SK-N-SH treated with all-trans-retinoic acid at 6 μM for 48 hours (cell line): Measurements from ENCODE around the gene KIRREL3.

Experiments
- ATAC-seq: fragments of 200-7000 bp; cut with Tn5 transposase; 3 replicates; pipeline ENCODE4 v1.9.1; 2020; ENCODE audit warnings: mild to moderate bottlenecking, moderate library complexity
- ARNTL ChIP-seq: fragments of 450-650 bp; formaldehyde crosslinking; IDR thresholded peaks from 2 replicates; pipeline ENCODE4 v1.5.0; 2020; ENCODE audit warnings: low read depth, mild to moderate bottlenecking, moderate library complexity, borderline replicate concordance
- BACH2 ChIP-seq: fragments of 250-450 bp; sonication (Bioruptor Pico); IDR thresholded peaks from 2 replicates; pipeline ENCODE4 v1.9.0; 2021; ENCODE audit warnings: mild to moderate bottlenecking, borderline replicate concordance
- CREB5 ChIP-seq: fragments of 250-450 bp; sonication (Bioruptor Pico); IDR thresholded peaks from 2 replicates; pipeline ENCODE4 v1.5.1; 2020; ENCODE audit warnings: low read depth, mild to moderate bottlenecking, moderate library complexity
- ESRRG ChIP-seq: fragments of 250-450 bp; sonication (Bioruptor Pico); IDR thresholded peaks from 2 replicates; pipeline ENCODE4 v1.6.1; 2021; ENCODE audit warnings: mild to moderate bottlenecking
- GLIS3 ChIP-seq: fragments of 250-450 bp; sonication (Bioruptor Pico); IDR thresholded peaks from 2 replicates; pipeline ENCODE4 v1.5.0; 2020; ENCODE audit warnings: mild to moderate bottlenecking, moderate library complexity
- OSR1 ChIP-seq: fragments of 250-450 bp; sonication (Bioruptor Pico); IDR thresholded peaks from 2 replicates; pipeline ENCODE4 v1.8.0; 2022; ENCODE audit warnings: moderate library complexity, mild to moderate bottlenecking, inconsistent platforms
- PATZ1 ChIP-seq: fragments of 250-450 bp; sonication (Bioruptor Pico); IDR thresholded peaks from 2 replicates; pipeline ENCODE4 v1.8.0; 2020; ENCODE audit warnings: mild to moderate bottlenecking, moderate library complexity, borderline replicate concordance
- RARB ChIP-seq: fragments of 250-450 bp; sonication (Bioruptor Pico); IDR thresholded peaks from 2 replicates; pipeline ENCODE4 v1.8.0; 2021; ENCODE audit warnings: mild to moderate bottlenecking, moderate library complexity
- TCF4 ChIP-seq: fragments of 250-450 bp; sonication (Bioruptor Pico); IDR thresholded peaks from 2 replicates; pipeline ENCODE4 v1.8.0; 2021; ENCODE audit warnings: mild to moderate bottlenecking, moderate library complexity, borderline replicate concordance
- TOX ChIP-seq: fragments of 250-450 bp; sonication (Bioruptor Pico); IDR thresholded peaks from 2 replicates; pipeline ENCODE4 v1.8.0; 2021; ENCODE audit warnings: mild to moderate bottlenecking, moderate library complexity, borderline replicate concordance
- ZC3H10 ChIP-seq: fragments of 250-450 bp; sonication (Bioruptor Pico); IDR thresholded peaks from 2 replicates; pipeline ENCODE4 v1.5.1; 2021; ENCODE audit warnings: mild to moderate bottlenecking, moderate library complexity
- ZFP3 ChIP-seq: fragments of 250-450 bp; sonication (Bioruptor Pico); IDR thresholded peaks from 2 replicates; pipeline ENCODE4 v1.5.0; 2020; ENCODE audit warnings: mild to moderate bottlenecking, moderate library complexity
- ZFP30 ChIP-seq: fragments of 450-650 bp; formaldehyde crosslinking; IDR thresholded peaks from 2 replicates; pipeline ENCODE4 v1.5.0; 2022; ENCODE audit warnings: mild to moderate bottlenecking, moderate library complexity
- ZNF565 ChIP-seq: fragments of 450-650 bp; formaldehyde crosslinking; conservative IDR thresholded peaks from 2 replicates; pipeline ENCODE4 v1.5.0; 2020; ENCODE audit warnings: low read depth, mild to moderate bottlenecking, moderate library complexity
- ZNF70 ChIP-seq: fragments of 450-650 bp; formaldehyde crosslinking; IDR thresholded peaks from 2 replicates; pipeline ENCODE4 v1.5.0; 2020; ENCODE audit warnings: mild to moderate bottlenecking, moderate library complexity
- TF ChIP-seq, protein P1 (sequence below): fragments of 250-450 bp; sonication (Bioruptor Pico); IDR thresholded peaks from 2 replicates; pipeline ENCODE4 v1.5.1; 2021; ENCODE audit warnings: mild to moderate bottlenecking, moderate library complexity
- TF ChIP-seq, protein P2 (sequence below): fragments of 250-450 bp; sonication (Bioruptor Pico); IDR thresholded peaks from 2 replicates; pipeline ENCODE4 v1.5.0; 2020; ENCODE audit warnings: mild to moderate bottlenecking, moderate library complexity
- TF ChIP-seq, protein P3 (sequence below): fragments of 250-450 bp; sonication (Bioruptor Pico); IDR thresholded peaks from 2 replicates; pipeline ENCODE4 v1.8.0; 2021; ENCODE audit warnings: low read depth, mild to moderate bottlenecking, moderate library complexity, borderline replicate concordance

The KIRREL3 gene

GRCh38 chr11:126841999-126842398 is 158.6 kb downstream of the KIRREL3 start (continued):
- TF ChIP-seq, protein P1, sequence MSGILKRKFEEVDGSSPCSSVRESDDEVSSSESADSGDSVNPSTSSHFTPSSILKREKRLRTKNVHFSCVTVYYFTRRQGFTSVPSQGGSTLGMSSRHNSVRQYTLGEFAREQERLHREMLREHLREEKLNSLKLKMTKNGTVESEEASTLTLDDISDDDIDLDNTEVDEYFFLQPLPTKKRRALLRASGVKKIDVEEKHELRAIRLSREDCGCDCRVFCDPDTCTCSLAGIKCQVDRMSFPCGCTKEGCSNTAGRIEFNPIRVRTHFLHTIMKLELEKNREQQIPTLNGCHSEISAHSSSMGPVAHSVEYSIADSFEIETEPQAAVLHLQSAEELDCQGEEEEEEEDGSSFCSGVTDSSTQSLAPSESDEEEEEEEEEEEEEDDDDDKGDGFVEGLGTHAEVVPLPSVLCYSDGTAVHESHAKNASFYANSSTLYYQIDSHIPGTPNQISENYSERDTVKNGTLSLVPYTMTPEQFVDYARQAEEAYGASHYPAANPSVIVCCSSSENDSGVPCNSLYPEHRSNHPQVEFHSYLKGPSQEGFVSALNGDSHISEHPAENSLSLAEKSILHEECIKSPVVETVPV (CRISPR knock-in tag), result no peak
- TF ChIP-seq GLIS3 (CRISPR knock-in tag), result no peak
- TF ChIP-seq TOX (CRISPR knock-in tag), result no peak
- TF ChIP-seq BACH2 (CRISPR knock-in tag), result no peak
- no peak for TF ChIP-seq ARNTL
- no peak for TF ChIP-seq ZC3H10
- TF ChIP-seq, protein P2, sequence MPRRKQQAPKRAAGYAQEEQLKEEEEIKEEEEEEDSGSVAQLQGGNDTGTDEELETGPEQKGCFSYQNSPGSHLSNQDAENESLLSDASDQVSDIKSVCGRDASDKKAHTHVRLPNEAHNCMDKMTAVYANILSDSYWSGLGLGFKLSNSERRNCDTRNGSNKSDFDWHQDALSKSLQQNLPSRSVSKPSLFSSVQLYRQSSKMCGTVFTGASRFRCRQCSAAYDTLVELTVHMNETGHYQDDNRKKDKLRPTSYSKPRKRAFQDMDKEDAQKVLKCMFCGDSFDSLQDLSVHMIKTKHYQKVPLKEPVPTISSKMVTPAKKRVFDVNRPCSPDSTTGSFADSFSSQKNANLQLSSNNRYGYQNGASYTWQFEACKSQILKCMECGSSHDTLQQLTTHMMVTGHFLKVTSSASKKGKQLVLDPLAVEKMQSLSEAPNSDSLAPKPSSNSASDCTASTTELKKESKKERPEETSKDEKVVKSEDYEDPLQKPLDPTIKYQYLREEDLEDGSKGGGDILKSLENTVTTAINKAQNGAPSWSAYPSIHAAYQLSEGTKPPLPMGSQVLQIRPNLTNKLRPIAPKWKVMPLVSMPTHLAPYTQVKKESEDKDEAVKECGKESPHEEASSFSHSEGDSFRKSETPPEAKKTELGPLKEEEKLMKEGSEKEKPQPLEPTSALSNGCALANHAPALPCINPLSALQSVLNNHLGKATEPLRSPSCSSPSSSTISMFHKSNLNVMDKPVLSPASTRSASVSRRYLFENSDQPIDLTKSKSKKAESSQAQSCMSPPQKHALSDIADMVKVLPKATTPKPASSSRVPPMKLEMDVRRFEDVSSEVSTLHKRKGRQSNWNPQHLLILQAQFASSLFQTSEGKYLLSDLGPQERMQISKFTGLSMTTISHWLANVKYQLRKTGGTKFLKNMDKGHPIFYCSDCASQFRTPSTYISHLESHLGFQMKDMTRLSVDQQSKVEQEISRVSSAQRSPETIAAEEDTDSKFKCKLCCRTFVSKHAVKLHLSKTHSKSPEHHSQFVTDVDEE, result no peak
- no peak for TF ChIP-seq ZNF565 (CRISPR knock-in tag)

DNA sequence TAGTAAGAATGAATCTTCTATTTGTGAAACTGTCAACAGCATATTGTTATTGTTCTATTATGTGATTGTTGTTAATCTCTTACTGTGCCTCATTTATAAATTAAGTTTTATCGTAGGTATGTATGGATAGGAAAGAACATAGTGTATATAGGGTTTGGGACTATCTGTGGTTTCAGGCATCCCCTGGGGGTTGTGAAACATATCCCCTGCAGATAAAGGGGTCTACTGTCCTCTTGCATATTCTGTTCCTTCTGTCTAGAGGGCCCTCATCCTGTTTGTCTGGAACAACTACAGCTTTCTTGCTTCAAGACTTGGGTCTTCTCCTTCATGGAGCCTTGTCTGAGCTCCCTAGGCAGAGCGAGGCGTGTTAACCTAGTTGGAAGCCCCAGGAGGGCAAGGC is 159.6 kb downstream of the KIRREL3 start:
- TF ChIP-seq ZFP30 (no peak), RARB (CRISPR knock-in tag) (no peak), CREB5 (no peak), ARNTL (no peak), BACH2 (CRISPR knock-in tag) (no peak), TCF4 (CRISPR knock-in tag) (no peak), PATZ1 (CRISPR knock-in tag) (no peak), ZFP3 (CRISPR knock-in tag) (no peak), OSR1 (CRISPR knock-in tag) (no peak), ZNF70 (no peak), ESRRG (CRISPR knock-in tag) (no peak), ZNF565 (CRISPR knock-in tag) (no peak), TOX (CRISPR knock-in tag) (no peak)
- TF ChIP-seq, protein P3, sequence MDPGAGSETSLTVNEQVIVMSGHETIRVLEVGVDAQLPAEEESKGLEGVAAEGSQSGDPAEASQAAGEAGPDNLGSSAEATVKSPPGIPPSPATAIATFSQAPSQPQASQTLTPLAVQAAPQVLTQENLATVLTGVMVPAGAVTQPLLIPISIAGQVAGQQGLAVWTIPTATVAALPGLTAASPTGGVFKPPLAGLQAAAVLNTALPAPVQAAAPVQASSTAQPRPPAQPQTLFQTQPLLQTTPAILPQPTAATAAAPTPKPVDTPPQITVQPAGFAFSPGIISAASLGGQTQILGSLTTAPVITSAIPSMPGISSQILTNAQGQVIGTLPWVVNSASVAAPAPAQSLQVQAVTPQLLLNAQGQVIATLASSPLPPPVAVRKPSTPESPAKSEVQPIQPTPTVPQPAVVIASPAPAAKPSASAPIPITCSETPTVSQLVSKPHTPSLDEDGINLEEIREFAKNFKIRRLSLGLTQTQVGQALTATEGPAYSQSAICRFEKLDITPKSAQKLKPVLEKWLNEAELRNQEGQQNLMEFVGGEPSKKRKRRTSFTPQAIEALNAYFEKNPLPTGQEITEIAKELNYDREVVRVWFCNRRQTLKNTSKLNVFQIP (CRISPR knock-in tag), result no peak
- TF ChIP-seq, protein P1 (CRISPR knock-in tag), result no peak
- TF ChIP-seq, protein P2, result no peak
- ATAC-seq, result no peak
